Thymus (tissue), 14 donors: ENCODE results near the gene ZNF740. TPM values are rescaled to one million over a fixed set of nuclear protein-coding genes. Genes with fewer than 3 reads are reported as not detected.

Source experiments
- DNase-seq, 9 donors: peaks; one replicate each; pipeline ENCODE4 v3.0.0-alpha.2; 2013; ENCODE audit warnings: low spot score in 9 of 9, low read depth in 6 of 9, missing footprints in 1 of 9
- H3K27ac ChIP-seq, 2 donors: one replicate each; pipeline ENCODE4 v1.5.1; 2013; ENCODE audit warnings: control low read depth in 1 of 2, low read depth in 1 of 2, low read length in 1 of 2, mild to moderate bottlenecking in 1 of 2, moderate library complexity in 1 of 2
- H3K27me3 ChIP-seq, 2 donors: one replicate each; pipeline ENCODE4 v1.5.1; 2013; ENCODE audit warnings: low read length in 1 of 2; ENCODE audit not compliant: control insufficient read depth in 2 of 2, insufficient read depth in 1 of 2
- H3K36me3 ChIP-seq, 2 donors: one replicate each; pipeline ENCODE4 v1.5.1; 2013; ENCODE audit warnings: low read length in 1 of 2, mild to moderate bottlenecking in 1 of 2, moderate library complexity in 1 of 2; ENCODE audit not compliant: control insufficient read depth in 2 of 2, insufficient read depth in 2 of 2
- H3K4me1 ChIP-seq, 2 donors: one replicate each; pipeline ENCODE4 v1.5.1; 2013; ENCODE audit warnings: low read length in 2 of 2; ENCODE audit not compliant: control insufficient read depth in 2 of 2, insufficient read depth in 2 of 2
- H3K4me3 ChIP-seq, 2 donors: one replicate each; pipeline ENCODE4 v1.5.1; 2013; ENCODE audit warnings: low read length in 2 of 2, control low read depth in 1 of 2, mild to moderate bottlenecking in 1 of 2
- H3K9me3 ChIP-seq, 2 donors: one replicate each; pipeline ENCODE4 v1.5.1; 2013; ENCODE audit warnings: low read length in 1 of 2, mild to moderate bottlenecking in 1 of 2; ENCODE audit not compliant: control insufficient read depth in 2 of 2, insufficient read depth in 1 of 2
- WGBS: extraction: QIAGEN DNeasy Blood & Tissue Kit; methylation state at CpG from one replicate; pipeline ENCODE4 v1.1.7; 2013; 5-methylcytosine and 5-hydroxymethylcytosine counted together
- long read RNA-seq, 10 donors: transcript quantifications; one replicate each; lab custom pipeline, GENCODE V29; 2026
- polyA plus RNA-seq: library from polyadenylated mRNA; stranded (reverse); fragments of 200-250 nt; gene quantifications from one replicate; pipeline ENCODE4 v1.2.3, GENCODE V29; 2013
- total RNA-seq: library from RNA; stranded (reverse); fragments of 120-200 nt; gene quantifications from one replicate; pipeline ENCODE4 v1.2.4, GENCODE V29; 2013
- donor health status: healthy.

Gene ZNF740
- total RNA-seq (22.6 TPM), polyA plus RNA-seq (10.3 TPM)
- long read RNA-seq, donor 1 = 0 reads
- long read RNA-seq, donor 2 = 0 reads
- long read RNA-seq, donor 3, full-length matches to known transcripts = 4 of 16 reads
- long read RNA-seq, donor 3, partial matches to known transcripts = 5 of 16 reads
- long read RNA-seq, donor 3, other reads (novel, unspliced or antisense) = 7 of 16 reads
- long read RNA-seq, donor 4, full-length matches to known transcripts = 3 of 21 reads
- long read RNA-seq, donor 4, partial matches to known transcripts = 18 of 21 reads
- long read RNA-seq, donor 4, other reads (novel, unspliced or antisense) = 0 of 21 reads
- long read RNA-seq, donor 5, full-length matches to known transcripts = 4 of 10 reads
- long read RNA-seq, donor 5, partial matches to known transcripts = 6 of 10 reads
- long read RNA-seq, donor 5, other reads (novel, unspliced or antisense) = 0 of 10 reads
- long read RNA-seq, donor 6, full-length matches to known transcripts = 2 of 2 reads
- long read RNA-seq, donor 6, partial matches to known transcripts = 0 of 2 reads
- long read RNA-seq, donor 6, other reads (novel, unspliced or antisense) = 0 of 2 reads
- long read RNA-seq, donor 7, full-length matches to known transcripts = 3 of 8 reads
- long read RNA-seq, donor 7, partial matches to known transcripts = 5 of 8 reads
- long read RNA-seq, donor 7, other reads (novel, unspliced or antisense) = 0 of 8 reads
- long read RNA-seq, donor 8 = 0 reads
- long read RNA-seq, donor 9, full-length matches to known transcripts = 1 of 9 reads
- long read RNA-seq, donor 9, partial matches to known transcripts = 0 of 9 reads
- long read RNA-seq, donor 9, other reads (novel, unspliced or antisense) = 8 of 9 reads
- long read RNA-seq, donor 10, full-length matches to known transcripts = 2 of 7 reads
- long read RNA-seq, donor 10, partial matches to known transcripts = 5 of 7 reads
- long read RNA-seq, donor 10, other reads (novel, unspliced or antisense) = 0 of 7 reads

DNA sequence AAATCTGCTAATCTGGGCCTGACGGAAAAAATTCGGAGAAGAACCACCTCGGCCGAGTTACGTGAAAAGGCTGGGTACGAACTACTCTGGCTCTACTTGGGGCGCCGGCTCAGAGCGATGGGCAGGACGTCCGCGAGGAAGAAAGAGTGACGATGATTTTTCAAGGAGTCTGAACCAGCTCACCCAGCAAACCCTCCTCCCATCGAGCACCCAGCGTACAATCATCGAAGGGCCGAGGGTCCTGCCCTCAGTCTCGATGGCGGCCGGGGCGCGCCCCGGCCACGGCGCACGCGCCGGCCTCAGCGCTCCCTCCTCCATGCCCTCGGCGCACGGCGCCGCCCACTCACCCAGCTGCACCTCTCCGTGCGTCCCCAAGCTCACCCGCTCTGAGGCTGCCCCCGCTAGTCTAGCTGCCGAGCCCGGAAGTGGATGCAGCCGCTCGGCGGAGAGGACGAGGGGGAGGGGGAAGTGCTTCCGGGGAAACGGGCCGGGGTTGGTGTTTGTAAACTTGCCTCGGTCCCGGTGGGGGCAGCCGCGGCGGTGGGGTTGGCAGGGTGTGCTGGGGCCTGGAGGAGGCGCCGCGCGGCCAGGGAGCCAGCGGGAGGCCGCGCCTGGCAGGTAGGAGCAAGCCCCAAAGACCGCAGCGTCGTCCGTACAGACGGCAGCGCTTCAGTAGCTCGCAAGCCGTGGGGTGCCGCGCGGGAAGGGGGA, at the start of gene ZNF740, which contains the start of gene CSAD:
ZNF740 (plus strand) TSS at position 503 of the 711 bp plus-strand sequence. CDS start 1,262 bp downstream, outside the sequence.
CSAD (minus strand) TSS at position 706 of the 711 bp plus-strand sequence. CDS start 7,455 bp downstream, outside the sequence.
- WGBS = under 1% methylated on average over 70 of the region's 70 CpGs
- DNase-seq = peak; percentile 91 to 98 (median 95)
- peaks cover 0 to 2% of the 10 kb centered on the region in 2 donors for H3K9me3 ChIP-seq
- peak within 1 kb of the TSS; percentile 57 to 79 for H3K4me3 ChIP-seq
- no peaks in the 10 kb centered on the region for H3K27me3 ChIP-seq
- H3K36me3 ChIP-seq = peaks cover 35 to 39% of the 10 kb centered on the region in 2 donors
- H3K27ac ChIP-seq = peak within 1 kb of the TSS; percentile 89 to 99
- H3K4me1 ChIP-seq = peaks cover 22 to 41% of the 10 kb centered on the region in 2 donors

DNA sequence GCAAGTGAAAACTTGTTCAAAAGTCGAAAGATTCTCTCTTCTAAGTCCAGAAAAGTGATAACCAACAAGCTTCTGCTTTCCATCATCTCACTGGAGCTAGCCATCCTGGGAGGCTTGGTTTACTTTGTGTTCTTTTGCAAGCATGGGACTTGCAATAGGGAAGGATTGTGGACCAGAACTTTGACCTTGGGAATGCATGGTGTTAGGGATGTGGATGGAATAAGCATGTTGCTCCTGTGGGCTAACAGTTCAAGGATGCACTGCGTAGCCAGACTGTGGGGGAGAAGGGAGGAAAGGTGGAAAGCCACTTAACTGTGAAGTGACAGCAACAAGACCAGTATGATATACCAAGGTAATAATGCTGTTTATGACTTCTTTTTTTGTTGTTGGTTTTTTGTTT, 48.7 kb upstream of the ZNF740 start:
- DNase-seq = no peak
- Histone ChIP-seq H3K27me3 (no peaks in the 10 kb centered on the region), H3K4me1 (no peaks in the 10 kb centered on the region), H3K36me3 (no peaks in the 10 kb centered on the region), H3K27ac (no peak overlapping the region), H3K9me3 (peaks cover 0 to 6% of the 10 kb centered on the region in 2 donors), H3K4me3 (no peak overlapping the region)
- WGBS = 97% methylated on average over 2 of the region's 2 CpGs

DNA sequence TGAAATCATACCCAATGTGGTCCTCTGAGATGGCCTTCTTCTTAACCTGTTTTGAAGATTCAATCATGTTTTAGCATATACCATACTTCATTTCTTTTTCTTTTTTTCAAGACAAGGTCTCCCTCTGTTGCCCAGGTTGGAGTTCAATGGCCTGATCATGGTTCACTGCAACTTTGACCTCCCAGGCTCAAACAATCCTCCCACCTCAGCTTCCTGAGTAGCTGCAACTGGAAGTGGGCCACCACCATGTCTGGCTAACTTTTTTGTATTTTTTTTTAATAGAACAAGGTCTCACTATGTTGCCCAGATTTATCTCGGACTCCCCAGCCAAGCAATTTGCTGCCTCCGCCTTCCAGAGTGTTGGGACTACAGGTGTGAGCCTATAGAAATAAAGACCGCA, 46.8 kb upstream of the ZNF740 start:
- peaks cover 0 to 8% of the 10 kb centered on the region in 2 donors for H3K9me3 ChIP-seq
- 95% methylated on average over 3 of the region's 3 CpGs for WGBS
- no peak for DNase-seq
- no peaks in the 10 kb centered on the region for H3K4me1 ChIP-seq
- no peaks in the 10 kb centered on the region for H3K36me3 ChIP-seq
- no peak overlapping the region for H3K27ac ChIP-seq
- no peak overlapping the region for H3K4me3 ChIP-seq
- no peaks in the 10 kb centered on the region for H3K27me3 ChIP-seq

DNA sequence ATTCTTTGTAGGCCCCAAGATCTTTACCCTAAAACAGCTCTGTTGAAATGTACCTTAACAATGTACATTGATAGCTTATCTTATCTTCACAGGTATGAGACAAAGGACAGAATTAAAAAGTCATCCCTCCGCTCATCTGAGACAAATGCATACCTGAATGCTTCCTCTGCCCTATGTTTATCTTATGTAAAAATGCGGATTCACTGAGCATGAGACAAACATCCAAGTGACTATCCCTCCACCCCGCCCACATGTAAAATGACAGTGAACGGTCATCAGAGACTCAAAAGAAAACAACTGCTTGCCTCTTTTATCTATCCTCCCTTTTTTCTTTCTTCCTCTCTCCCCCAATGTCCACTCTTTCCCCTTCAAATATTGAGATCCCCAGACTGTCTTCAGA, 37.2 kb upstream of the ZNF740 start:
- Histone ChIP-seq H3K27me3 (no peaks in the 10 kb centered on the region), H3K4me3 (no peak overlapping the region), H3K36me3 (no peaks in the 10 kb centered on the region), H3K9me3 (peaks cover 0 to 14% of the 10 kb centered on the region in 2 donors), H3K27ac (no peak overlapping the region), H3K4me1 (no peaks in the 10 kb centered on the region)
- 96% methylated on average over 4 of the region's 4 CpGs for WGBS
- no peak for DNase-seq

DNA sequence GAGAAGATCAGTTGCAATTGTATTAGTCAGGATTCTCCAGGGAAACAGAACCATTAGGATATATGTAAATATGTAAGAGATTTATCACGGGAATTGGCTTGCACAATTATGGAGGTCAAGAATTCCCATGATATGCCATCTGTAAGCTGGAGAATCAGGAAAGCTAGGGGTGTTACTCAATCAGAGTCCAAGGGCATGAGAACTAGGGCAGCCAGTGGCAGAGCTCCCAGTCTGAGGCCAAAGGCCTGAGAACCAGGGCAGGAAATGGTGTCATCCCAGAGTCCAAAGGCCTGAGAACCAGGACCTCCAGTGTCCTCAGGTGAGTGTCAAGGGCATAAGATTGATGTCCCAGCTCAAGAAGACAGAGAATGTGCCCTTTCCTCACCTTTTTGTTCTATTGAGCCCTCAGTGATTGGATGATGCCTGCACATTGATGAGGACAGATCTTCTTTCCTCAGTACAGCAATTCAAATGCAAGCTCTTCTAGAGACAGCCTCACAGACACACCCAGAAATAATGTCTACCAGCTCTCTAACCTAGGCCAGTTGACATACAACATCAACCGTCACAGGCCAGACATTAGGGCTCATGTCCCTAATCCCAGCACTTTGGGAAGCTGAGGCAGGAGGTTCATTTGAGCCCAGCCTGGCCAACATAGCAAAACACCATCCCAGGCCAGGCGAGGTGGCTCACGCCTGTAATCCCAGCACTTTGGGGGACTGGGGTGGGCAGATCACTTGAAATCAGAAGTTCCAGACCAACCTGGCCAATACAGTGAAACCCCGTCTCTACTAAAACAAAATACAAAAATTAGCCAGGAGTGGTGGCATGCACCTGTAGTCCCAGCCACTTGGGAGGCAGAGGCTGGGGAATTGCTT, 34.9 kb upstream of the ZNF740 start:
- 96% methylated on average over 5 of the region's 5 CpGs for WGBS
- H3K36me3 ChIP-seq = no peaks in the 10 kb centered on the region

GRCh38 chr12:53147181-53147580, 33.3 kb upstream of the ZNF740 start:
- WGBS = 96% methylated on average over 5 of the region's 5 CpGs
- no peaks in the 10 kb centered on the region for H3K4me1 ChIP-seq
- H3K4me3 ChIP-seq = no peak overlapping the region
- H3K9me3 ChIP-seq = no peaks in the 10 kb centered on the region
- H3K27ac ChIP-seq = no peak overlapping the region
- DNase-seq = no peak
- H3K36me3 ChIP-seq = no peaks in the 10 kb centered on the region
- H3K27me3 ChIP-seq = no peaks in the 10 kb centered on the region

More for the DNA sequence above, 34.9 kb upstream of the ZNF740 start:
- DNase-seq = no peak
- no peak overlapping the region for H3K27ac ChIP-seq
- no peaks in the 10 kb centered on the region for H3K9me3 ChIP-seq
- no peaks in the 10 kb centered on the region for H3K27me3 ChIP-seq
- no peaks in the 10 kb centered on the region for H3K4me1 ChIP-seq
- no peak overlapping the region for H3K4me3 ChIP-seq

GRCh38 chr12:53147653-53148052, 32.9 kb upstream of the ZNF740 start:
- DNase-seq = no peak
- WGBS = 94% methylated on average over 15 of the region's 15 CpGs
- Histone ChIP-seq H3K27ac (no peak overlapping the region), H3K27me3 (no peaks in the 10 kb centered on the region), H3K4me1 (no peaks in the 10 kb centered on the region), H3K36me3 (no peaks in the 10 kb centered on the region), H3K9me3 (no peaks in the 10 kb centered on the region), H3K4me3 (no peak overlapping the region)

DNA sequence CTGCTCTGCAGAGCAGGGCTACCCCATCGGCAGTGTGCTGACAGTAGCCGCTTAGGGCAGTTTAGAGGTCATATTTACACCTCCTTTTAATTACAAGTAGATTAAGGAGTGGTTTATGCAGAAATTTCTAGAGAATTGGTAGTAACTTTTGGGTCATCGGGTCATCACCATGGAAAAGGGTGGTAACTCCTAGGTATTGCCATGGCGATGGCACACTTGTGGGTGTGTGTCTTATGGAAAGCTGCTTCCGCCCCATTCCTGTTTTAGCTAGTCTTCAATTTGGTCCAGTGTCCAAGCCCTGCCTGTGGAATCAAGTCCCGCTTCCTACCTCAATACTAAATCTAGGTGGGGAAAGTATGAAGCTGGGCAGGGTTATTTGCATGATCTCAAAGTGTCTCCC, 29.5 kb upstream of the ZNF740 start:
- Histone ChIP-seq H3K4me1 (no peaks in the 10 kb centered on the region), H3K36me3 (no peaks in the 10 kb centered on the region), H3K27ac (no peak overlapping the region), H3K4me3 (no peak overlapping the region), H3K9me3 (no peaks in the 10 kb centered on the region), H3K27me3 (no peaks in the 10 kb centered on the region)
- DNase-seq = no peak
- 96% methylated on average over 6 of the region's 6 CpGs for WGBS
